Medulla oblongata (tissue), 1 donor: Measurements from ENCODE around the gene CC2D1B.

Experiments used
- DNase-seq: peaks from one replicate; pipeline ENCODE4 v3.0.0-alpha.2; 2015; ENCODE audit errors: extremely low spot score

Gene CC2D1B

DNA sequence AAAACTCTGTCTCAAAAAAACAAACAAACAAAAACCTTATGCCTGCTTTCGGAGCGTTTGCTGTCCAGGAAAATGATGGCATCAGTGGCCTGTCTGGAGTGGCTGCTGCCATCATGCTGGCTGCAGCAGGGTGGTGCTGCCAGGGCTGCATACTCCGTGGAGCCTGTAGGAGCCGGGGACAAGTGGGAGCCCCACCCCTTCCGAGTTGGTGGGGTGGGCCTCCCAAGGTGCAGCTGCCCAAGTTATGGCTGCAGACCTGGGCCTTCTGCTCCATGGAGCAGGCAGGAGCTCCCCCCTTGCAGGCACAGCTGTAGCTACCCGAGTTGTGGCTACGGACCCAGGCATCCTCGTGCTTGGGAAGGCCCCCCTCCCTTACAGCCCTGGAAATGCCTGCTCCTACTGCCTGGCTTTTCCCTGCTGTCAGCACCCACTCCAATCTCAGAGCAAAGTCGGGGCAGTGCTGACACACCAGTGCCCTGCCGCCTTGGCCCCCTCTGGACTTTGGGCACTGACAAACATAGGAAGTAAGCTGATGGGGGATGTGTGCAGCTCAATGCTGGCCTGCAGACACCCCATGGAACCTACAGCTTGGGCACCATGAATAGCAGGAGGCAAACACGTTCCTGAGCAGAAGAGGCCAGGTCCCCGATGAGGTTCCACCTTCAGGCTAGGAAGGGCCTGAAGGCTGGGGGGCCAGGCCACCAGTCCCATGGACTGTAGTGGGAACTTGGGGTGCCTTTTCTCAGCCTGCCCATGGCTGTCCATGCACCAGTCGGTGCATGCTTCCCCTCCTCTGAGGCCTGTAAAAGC, 60.4 kb downstream of the CC2D1B start:
- DNase-seq, result no peak
